HEK293T (cell line): ENCODE measurements around the gene FCAMR.

ENCODE experiments used
- CTCF ChIA-PET: fragments of 350-600 bp; formaldehyde crosslinking; extraction: SDS; loops from one replicate; lab custom pipeline; 2021; ENCODE audit warnings: antibody characterized with exemption, inconsistent platforms; lab: Yijun Ruan, JAX
- POLR2A ChIA-PET: fragments of 350-600 bp; formaldehyde crosslinking; extraction: SDS; loops from one replicate; lab custom pipeline; 2020; ENCODE audit warnings: antibody characterized with exemption, inconsistent platforms; lab: Yijun Ruan, JAX
- DNase-seq: peaks from one replicate; pipeline ENCODE4 v3.0.0; 2012; ENCODE audit warnings: mixed read lengths; ENCODE audit errors: extremely low spot score
- ARNT ChIP-seq: fragments of 450-650 bp; IDR thresholded peaks from 2 replicates; pipeline ENCODE4 v1.6.1; 2017; ENCODE audit warnings: mild to moderate bottlenecking
- BHLHE40 ChIP-seq: fragments of 450-650 bp; IDR thresholded peaks from 2 replicates; pipeline ENCODE4 v1.6.1; 2016; ENCODE audit warnings: mild to moderate bottlenecking, moderate library complexity, borderline replicate concordance
- CTBP1 ChIP-seq: fragments of 450-650 bp; IDR thresholded peaks from 2 replicates; pipeline ENCODE4 v1.6.1; 2016; ENCODE audit warnings: borderline replicate concordance
- ELF4 ChIP-seq: fragments of 450-650 bp; IDR thresholded peaks from 2 replicates; pipeline ENCODE4 v1.6.1; 2017; ENCODE audit warnings: antibody characterized with exemption
- FOXA1 ChIP-seq: fragments of 450-650 bp; IDR thresholded peaks from 2 replicates; pipeline ENCODE4 v1.6.1; 2016; ENCODE audit warnings: mild to moderate bottlenecking
- FOXK2 ChIP-seq: fragments of 450-650 bp; IDR thresholded peaks from 2 replicates; pipeline ENCODE4 v1.6.1; 2016; ENCODE audit warnings: mild to moderate bottlenecking
- FOXM1 ChIP-seq: fragments of 450-650 bp; IDR thresholded peaks from 2 replicates; pipeline ENCODE4 v1.6.1; 2017; ENCODE audit warnings: mild to moderate bottlenecking, borderline replicate concordance
- HDGF ChIP-seq: fragments of 450-650 bp; IDR thresholded peaks from 2 replicates; pipeline ENCODE4 v1.6.1; 2017; ENCODE audit warnings: antibody characterized with exemption, borderline replicate concordance
- L3MBTL2 ChIP-seq: fragments of 450-650 bp; conservative IDR thresholded peaks from 2 replicates; pipeline ENCODE4 v1.6.1; 2016; ENCODE audit warnings: mild to moderate bottlenecking
- LEF1 ChIP-seq: fragments of 450-650 bp; IDR thresholded peaks from 2 replicates; pipeline ENCODE4 v1.6.1; 2017; ENCODE audit warnings: mild to moderate bottlenecking, borderline replicate concordance
- NFRKB ChIP-seq: fragments of 450-650 bp; IDR thresholded peaks from 2 replicates; pipeline ENCODE4 v1.6.1; 2016; ENCODE audit warnings: mild to moderate bottlenecking, moderate library complexity
- PKNOX1 ChIP-seq: fragments of 450-650 bp; IDR thresholded peaks from 2 replicates; pipeline ENCODE4 v1.6.1; 2016
- SP1 ChIP-seq: fragments of 450-650 bp; IDR thresholded peaks from 2 replicates; pipeline ENCODE4 v1.6.1; 2017
- SUZ12 ChIP-seq: fragments of 450-650 bp; IDR thresholded peaks from 2 replicates; pipeline ENCODE4 v1.6.1; 2016; ENCODE audit warnings: mild to moderate bottlenecking
- TARDBP ChIP-seq: fragments of 450-650 bp; IDR thresholded peaks from 2 replicates; pipeline ENCODE4 v1.6.1; 2016
- ZNF384 ChIP-seq: fragments of 450-650 bp; IDR thresholded peaks from 2 replicates; pipeline ENCODE4 v1.6.1; 2016

The FCAMR gene

GRCh38 chr1:206969090-206969489 lies 1.2 kb downstream of the FCAMR start:
- ChIA-PET POLR2A (no interaction called here), CTCF (interaction anchor here (0.7 kb wide), 1 partner anchor 13 kb away, joined by 3 read pairs; no protein-coding TSS in a partner anchor)
- no peak for TF ChIP-seq SUZ12
- no peak for TF ChIP-seq ELF4
- TF ChIP-seq CTBP1, result no peak
- no peak for TF ChIP-seq SP1
- TF ChIP-seq L3MBTL2, result no peak
- no peak for TF ChIP-seq PKNOX1
- no peak for TF ChIP-seq NFRKB
- no peak for TF ChIP-seq TARDBP
- TF ChIP-seq LEF1, result no peak
- TF ChIP-seq FOXK2, result no peak
- TF ChIP-seq FOXM1, result no peak
- no peak for TF ChIP-seq HDGF
- TF ChIP-seq ARNT, result no peak
- DNase-seq, result no peak

- POLR2A ChIA-PET, result no interaction called here
- no peak for TF ChIP-seq FOXK2
- TF ChIP-seq SUZ12, result no peak
- TF ChIP-seq SP1, result no peak
- TF ChIP-seq NFRKB, result no peak
- TF ChIP-seq ARNT, result no peak
Observed at GRCh38 chr1:206967096-206967849, 3.0 kb downstream of the FCAMR start.

GRCh38 chr1:206965781-206966180 lies 4.5 kb downstream of the FCAMR start:
- TF ChIP-seq SUZ12 (no peak), ZNF384 (no peak), HDGF (no peak), TARDBP (no peak), NFRKB (no peak), LEF1 (no peak), CTBP1 (no peak), PKNOX1 (no peak)
- ChIA-PET CTCF (interaction anchor here (0.7 kb wide), 1 partner anchor 58 kb away, joined by 3 read pairs; no protein-coding TSS in a partner anchor), POLR2A (no interaction called here)
- no peak for DNase-seq

More at GRCh38 chr1:206967096-206967849, 3.0 kb downstream of the FCAMR start:
- no peak for DNase-seq
- CTCF ChIA-PET, result no interaction called here

- CTCF ChIA-PET, result no interaction called here
- TF ChIP-seq SP1, result no peak
- no peak for TF ChIP-seq CTBP1
- no peak for TF ChIP-seq FOXK2
- no peak for TF ChIP-seq ELF4
- no peak for TF ChIP-seq LEF1
- no peak for TF ChIP-seq TARDBP
- TF ChIP-seq ARNT, result no peak
- no peak for TF ChIP-seq L3MBTL2
- POLR2A ChIA-PET, result no interaction called here
- no peak for DNase-seq
Observed at GRCh38 chr1:206963740-206964139, 6.5 kb downstream of the FCAMR start.

- CTCF ChIA-PET, result no interaction called here
- POLR2A ChIA-PET, result no interaction called here
- no peak for DNase-seq
- TF ChIP-seq LEF1 (no peak), CTBP1 (no peak), BHLHE40 (no peak), FOXK2 (no peak), PKNOX1 (no peak), NFRKB (no peak), SP1 (no peak), TARDBP (no peak), L3MBTL2 (no peak)
Observed at GRCh38 chr1:206963119-206963712, 7.0 kb downstream of the FCAMR start.

- ChIA-PET POLR2A (no interaction called here), CTCF (interaction anchor here (0.7 kb wide), 1 partner anchor 30 kb away, joined by 3 read pairs; no protein-coding TSS in a partner anchor)
- DNase-seq, result no peak
- TF ChIP-seq TARDBP, result no peak
- TF ChIP-seq ELF4, result no peak
- no peak for TF ChIP-seq ARNT
- no peak for TF ChIP-seq FOXM1
- TF ChIP-seq SUZ12, result no peak
- TF ChIP-seq BHLHE40, result no peak
- TF ChIP-seq FOXA1, result no peak
- no peak for TF ChIP-seq L3MBTL2
- TF ChIP-seq CTBP1, result no peak
- no peak for TF ChIP-seq HDGF
- TF ChIP-seq ZNF384, result no peak
Observed at GRCh38 chr1:206962272-206962671, 8.0 kb downstream of the FCAMR start.
